Esophagus muscularis mucosa (tissue), 3 donors: ENCODE measurements around the gene ZC3HAV1.

ENCODE experiments used
- CTCF ChIP-seq, 3 experiments: fragments of 200-600 bp in 2 of 3; fragments of 450-650 bp in 1 of 3; sonication (generic) in 2 of 3; IDR thresholded peaks; one replicate each; pipeline ENCODE4 v1.5.1; 2017 to 2019; ENCODE audit warnings: antibody characterized with exemption in 3 of 3, mild to moderate bottlenecking in 2 of 3, moderate library complexity in 1 of 3
- POLR2A ChIP-seq: fragments of 450-650 bp; IDR thresholded peaks from one replicate; pipeline ENCODE4 v1.6.1; 2017; ENCODE audit warnings: antibody characterized with exemption, moderate library complexity, mild to moderate bottlenecking, low read depth
- POLR2AphosphoS5 ChIP-seq, 2 donors: sonication (generic); formaldehyde crosslinking; IDR thresholded peaks; one replicate each; pipeline ENCODE4 v1.6.1; 2017; ENCODE audit warnings: antibody characterized with exemption in 2 of 2

- TF ChIP-seq CTCF (IDR thresholded peaks at IDR 0.05) (no peak), POLR2AphosphoS5 (IDR thresholded peaks at IDR 0.05) (no peak), POLR2A (no peak)
Observed at GRCh38 chr7:139004321-139005090, 105.0 kb downstream of the ZC3HAV1 start.
